K562 (cell line): ENCODE data around the gene PPARGC1A. TPM values are rescaled to one million over a fixed set of nuclear protein-coding genes. Genes with fewer than 3 reads are reported as not detected.

Source experiments
- ATAC-seq: fragments of 200-7000 bp; cut with Tn5 transposase; 3 replicates; pipeline ENCODE4 v1.9.1; 2020; ENCODE audit warnings: moderate library complexity
- BruUV-seq: library from RNA; stranded (reverse); fragments of 400-500 nt; replicated peaks from 2 replicates; lab custom pipeline; 2021; lab: Mats Ljungman, UMichigan
- CTCF ChIA-PET: fragments of 300-600 bp; formaldehyde crosslinking; extraction: SDS; loops from one replicate; lab custom pipeline; 2021; ENCODE audit warnings: low intra/inter-chr PET ratio; lab: Yijun Ruan, JAX
- POLR2A ChIA-PET: fragments of 300-600, 350-650 bp; sonication (Branson Sonifier 250); formaldehyde crosslinking; extraction: SDS; loops from one replicate; lab custom pipeline; 2021; ENCODE audit warnings: antibody characterized with exemption, inconsistent platforms; lab: Yijun Ruan, JAX
- DNase-seq, 4 experiments: peaks; one replicate each; pipeline versions ENCODE4 v3.0.0 to v3.0.0-alpha.2; 2011 to 2018; ENCODE audit warnings: low spot score in 3 of 4, mixed read lengths in 3 of 4; ENCODE audit errors: extremely low read depth in 1 of 4
- FAIRE-seq: peaks from 2 replicates; lab custom pipeline; 2011; peaks lifted over from hg19 to GRCh38; lab: Jason Lieb, UNC
- H2AFZ ChIP-seq: 2 replicates; pipeline ENCODE4 v1.6.0; 2011; ENCODE audit warnings: low read depth, low read length, control low read depth, inconsistent platforms
- H3K27ac ChIP-seq: fragments of 200-600 bp; 3 replicates; pipeline ENCODE4 v1.8.0; 2011; ENCODE audit warnings: low read depth, mild to moderate bottlenecking, control low read depth, inconsistent platforms, low read length, moderate library complexity, mixed read lengths; ENCODE audit errors: extremely low read depth
- H3K27me3 ChIP-seq, 2 experiments: fragments of 300-600 bp in 1 of 2; 2 replicates in 1 of 2; 3 replicates in 1 of 2; pipeline versions ENCODE4 v1.6.0 to v1.8.0; 2011; ENCODE audit warnings: inconsistent platforms in 2 of 2, low read length in 2 of 2, mild to moderate bottlenecking in 1 of 2, mixed read lengths in 1 of 2, moderate library complexity in 1 of 2; ENCODE audit not compliant: control insufficient read depth in 2 of 2, insufficient read depth in 2 of 2
- H3K36me3 ChIP-seq: fragments of 300-600 bp; 3 replicates; pipeline ENCODE4 v1.8.0; 2011; ENCODE audit warnings: mild to moderate bottlenecking, low read length, inconsistent platforms; ENCODE audit not compliant: control insufficient read depth, insufficient read depth
- H3K4me1 ChIP-seq, 2 experiments: fragments of 200-600 bp in 1 of 2; replicated peaks in 1 of 2; 2 replicates in 1 of 2; 3 replicates in 1 of 2; pipeline versions ENCODE4 v1.5.1 to v1.8.0; 2011; ENCODE audit warnings: inconsistent platforms in 2 of 2, low read length in 2 of 2, mild to moderate bottlenecking in 1 of 2, mixed read lengths in 1 of 2, moderate library complexity in 1 of 2; ENCODE audit not compliant: control insufficient read depth in 2 of 2, insufficient read depth in 2 of 2
- H3K4me2 ChIP-seq: 2 replicates; pipeline ENCODE4 v1.6.1; 2011; ENCODE audit warnings: low read length, control low read depth, inconsistent platforms, mixed read lengths; ENCODE audit not compliant: insufficient read depth
- H3K4me3 ChIP-seq: fragments of 200-600 bp; sonication (generic), shearing (Covaris generic); 2 replicates; pipeline ENCODE4 v1.5.1; 2016; ENCODE audit warnings: control low read depth, inconsistent platforms
- H3K79me2 ChIP-seq: fragments of 200-600 bp; 3 replicates; pipeline ENCODE4 v1.8.0; 2011; ENCODE audit warnings: low read length, inconsistent platforms; ENCODE audit not compliant: control insufficient read depth, insufficient read depth
- H3K9ac ChIP-seq, 2 experiments: 2 replicates each; pipeline versions ENCODE4 v1.6.0 to v1.6.1; 2011; ENCODE audit warnings: low read depth in 2 of 2, low read length in 2 of 2, control low read depth in 1 of 2, inconsistent platforms in 1 of 2, mild to moderate bottlenecking in 1 of 2, mixed read lengths in 1 of 2; ENCODE audit not compliant: insufficient read depth in 1 of 2
- H3K9me1 ChIP-seq: one replicate; pipeline ENCODE4 v1.6.0; 2011; ENCODE audit warnings: inconsistent platforms, mild to moderate bottlenecking, low read length, moderate library complexity; ENCODE audit not compliant: control insufficient read depth, insufficient read depth
- H3K9me3 ChIP-seq: replicated peaks from 2 replicates; pipeline ENCODE4 v1.5.1; 2011; ENCODE audit warnings: low read depth, low read length, inconsistent platforms; ENCODE audit not compliant: control insufficient read depth, insufficient read depth
- H4K20me1 ChIP-seq: replicated peaks from 2 replicates; pipeline ENCODE4 v1.6.1; 2011; ENCODE audit warnings: low read length, inconsistent platforms, mixed read lengths; ENCODE audit not compliant: control insufficient read depth, insufficient read depth
- ARID2 ChIP-seq: fragments of 450-650 bp; IDR thresholded peaks from 2 replicates; pipeline ENCODE4 v1.6.1; 2017; ENCODE audit warnings: antibody characterized with exemption, mild to moderate bottlenecking
- ATF3 ChIP-seq, 2 experiments: fragments of 450-650 bp in 1 of 2; sonication (generic) in 1 of 2; formaldehyde crosslinking in 1 of 2; IDR thresholded peaks in 1 of 2; conservative IDR thresholded peaks in 1 of 2; 2 replicates each; pipeline versions ENCODE4 v1.6.1 to v1.8.1; 2016 to 2023; ENCODE audit warnings: mild to moderate bottlenecking in 2 of 2, moderate library complexity in 2 of 2, inconsistent platforms in 1 of 2, missing genetic modification reagents in 1 of 2
- CBX2 ChIP-seq: fragments of 200-600 bp; sonication (generic); IDR thresholded peaks from one replicate; pipeline ENCODE4 v1.6.1; 2012; ENCODE audit warnings: mild to moderate bottlenecking, low read length, inconsistent platforms; ENCODE audit not compliant: insufficient read depth, poor library complexity, severe bottlenecking
- ESRRB ChIP-seq: fragments of 250-450 bp; sonication (Bioruptor Pico); IDR thresholded peaks from 2 replicates; pipeline ENCODE4 v1.5.0; 2020; ENCODE audit warnings: mild to moderate bottlenecking, moderate library complexity, borderline replicate concordance
- FOXO4 ChIP-seq: fragments of 450-650 bp; formaldehyde crosslinking; IDR thresholded peaks from 2 replicates; pipeline ENCODE4 v1.4.0; 2020; ENCODE audit warnings: mild to moderate bottlenecking, moderate library complexity
- PHB2 ChIP-seq: fragments of 450-650 bp; IDR thresholded peaks from 2 replicates; pipeline ENCODE4 v1.6.1; 2017; ENCODE audit warnings: low read depth
- PRPF4 ChIP-seq: fragments of 200-400 bp; formaldehyde crosslinking; IDR thresholded peaks from one replicate; pipeline ENCODE4 v1.6.1; 2017; ENCODE audit warnings: low read length, low read depth, mild to moderate bottlenecking; ENCODE audit not compliant: insufficient read depth, poor library complexity, severe bottlenecking
- SMAD4 ChIP-seq: fragments of 250-450 bp; sonication (Bioruptor Pico); conservative IDR thresholded peaks from 2 replicates; pipeline ENCODE4 v1.8.0; 2021; ENCODE audit warnings: inconsistent platforms, mild to moderate bottlenecking, moderate library complexity
- TCF7 ChIP-seq: sonication (generic); IDR thresholded peaks from 2 replicates; pipeline ENCODE4 v1.6.1; 2016; ENCODE audit warnings: antibody characterized with exemption, borderline replicate concordance
- TRIM25 ChIP-seq: fragments of 450-650 bp; IDR thresholded peaks from 2 replicates; pipeline ENCODE4 v1.7.0; 2016; ENCODE audit warnings: borderline replicate concordance
- ZNF3 ChIP-seq: fragments of 250-450 bp; sonication (Bioruptor Pico); IDR thresholded peaks from 2 replicates; pipeline ENCODE4 v1.5.0; 2021; ENCODE audit warnings: mild to moderate bottlenecking, moderate library complexity
- ZNF778 ChIP-seq: fragments of 450-650 bp; formaldehyde crosslinking; IDR thresholded peaks from 2 replicates; pipeline ENCODE4 v1.4.0; 2020; ENCODE audit warnings: mild to moderate bottlenecking, moderate library complexity
- WGBS: fragments of 100-300 bp; shearing (Covaris generic); methylation state at CpG from one replicate; pipeline ENCODE4 v1.1.6; 2016; ENCODE audit warnings: low coverage, mixed read lengths; ENCODE audit not compliant: insufficient coverage; ENCODE audit errors: missing lambda C conversion rate; 5-methylcytosine and 5-hydroxymethylcytosine counted together
- in situ Hi-C: fragments of 300-500 bp; cut with MboI; formaldehyde crosslinking; loops from 4 replicates; pipeline ENCODE4 v1.15.0; 2018; ENCODE audit warnings: inconsistent platforms, mixed read lengths
- intact Hi-C: fragments of 100-400 bp; cut with micrococcal nuclease; formaldehyde crosslinking; loops from 2 replicates; pipeline ENCODE4 v1.14.2; 2022
- polyA plus RNA-seq, 8 experiments: library from polyadenylated mRNA; depleted of rRNA in 4 of 8; stranded (reverse) in 5 of 8; unstranded in 3 of 8; fragments of >200 nt; fragmentation: Nextera tagmentation in 2 of 8; fragmentation: Illumina TruSeq in 1 of 8; extraction: Ambion mirVana in 2 of 8; extraction: Trizol in 1 of 8; gene quantifications; 2 replicates each; pipeline versions ENCODE4 v1.2.1 to v1.2.3, GENCODE V29; 2011 to 2014; ENCODE audit warnings: inconsistent platforms in 1 of 8, missing spikeins in 1 of 8
- total RNA-seq, 7 experiments: library from RNA; depleted of rRNA in 6 of 7; stranded (reverse); fragments of >200 nt in 6 of 7; fragmentation: Illumina TruSeq in 2 of 7; extraction: Trizol in 2 of 7; gene quantifications; 2 replicates each; pipeline versions ENCODE4 v1.2.1 to v1.2.3, GENCODE V29; 2011 to 2021; ENCODE audit warnings: low replicate concordance in 1 of 7
- TF ChIP-seq, protein P1 (sequence below): fragments of 450-650 bp; IDR thresholded peaks from 2 replicates; pipeline ENCODE4 v1.6.1; 2016; ENCODE audit warnings: antibody characterized with exemption
- TF ChIP-seq, protein P2 (sequence below): sonication (generic); formaldehyde crosslinking; IDR thresholded peaks from 2 replicates; pipeline ENCODE4 v1.9.0; 2022; ENCODE audit warnings: mild to moderate bottlenecking, missing genetic modification reagents

Gene PPARGC1A
- total and polyA plus RNA-seq, 9 of the 15 experiments (the other 6 are each of a cell fraction or from before 2014, with no cell fraction given): 0.02 TPM; not detected in 8

DNA sequence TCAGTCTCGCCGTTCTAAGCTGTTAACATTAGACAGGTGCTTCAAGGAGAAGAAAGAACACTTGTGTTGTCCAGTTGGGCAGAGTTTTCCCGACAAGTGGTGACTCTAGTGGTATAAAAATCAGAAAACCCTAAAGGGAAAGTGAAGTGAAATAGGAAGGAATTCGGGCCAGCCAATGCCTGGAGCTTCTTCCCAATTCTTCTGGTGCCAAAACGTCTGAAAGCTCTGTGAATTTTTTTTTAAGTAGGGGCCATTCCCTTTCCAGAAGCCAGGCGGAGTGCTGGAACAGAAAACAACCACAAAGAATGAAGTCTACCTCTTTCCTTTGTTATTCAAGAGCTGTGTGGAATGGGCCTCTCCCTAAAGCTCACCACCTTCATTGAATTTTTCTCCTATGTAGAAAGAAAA, 43.1 kb upstream of the PPARGC1A start:
- Histone ChIP-seq H3K4me3 (no peak overlapping the region), H3K9me3 (no peaks in the 10 kb centered on the region), H3K27ac (no peak overlapping the region), H2AFZ (no peak overlapping the region), H3K4me2 (no peak overlapping the region), H3K9me1 (no peaks in the 10 kb centered on the region), H3K36me3 (no peaks in the 10 kb centered on the region), H3K4me1 (no peaks in the 10 kb centered on the region), H3K27me3 (no peaks in the 10 kb centered on the region), H3K9ac (no peak overlapping the region), H3K79me2 (no peaks in the 10 kb centered on the region), H4K20me1 (no peaks in the 10 kb centered on the region)
- intact Hi-C loops: no loop called here
- TF ChIP-seq ARID2: no peak
- no peak for TF ChIP-seq SMAD4 (CRISPR knock-in tag)
- no peak for TF ChIP-seq FOXO4 (CRISPR knock-in tag)
- TF ChIP-seq, protein P1, sequence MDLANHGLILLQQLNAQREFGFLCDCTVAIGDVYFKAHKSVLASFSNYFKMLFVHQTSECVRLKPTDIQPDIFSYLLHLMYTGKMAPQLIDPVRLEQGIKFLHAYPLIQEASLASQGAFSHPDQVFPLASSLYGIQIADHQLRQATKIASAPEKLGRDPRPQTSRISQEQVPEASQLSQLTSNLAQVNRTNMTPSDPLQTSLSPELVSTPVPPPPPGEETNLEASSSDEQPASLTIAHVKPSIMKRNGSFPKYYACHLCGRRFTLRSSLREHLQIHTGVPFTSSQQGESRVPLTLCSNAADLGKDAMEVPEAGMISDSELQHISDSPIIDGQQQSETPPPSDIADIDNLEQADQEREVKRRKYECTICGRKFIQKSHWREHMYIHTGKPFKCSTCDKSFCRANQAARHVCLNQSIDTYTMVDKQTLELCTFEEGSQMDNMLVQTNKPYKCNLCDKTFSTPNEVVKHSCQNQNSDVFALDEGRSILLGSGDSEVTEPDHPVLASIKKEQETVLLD: no peak
- no peak for TF ChIP-seq PHB2
- TF ChIP-seq, protein P2, sequence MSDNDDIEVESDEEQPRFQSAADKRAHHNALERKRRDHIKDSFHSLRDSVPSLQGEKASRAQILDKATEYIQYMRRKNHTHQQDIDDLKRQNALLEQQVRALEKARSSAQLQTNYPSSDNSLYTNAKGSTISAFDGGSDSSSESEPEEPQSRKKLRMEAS (CRISPR knock-in tag): no peak
- TF ChIP-seq PRPF4: no peak
- TF ChIP-seq ESRRB (CRISPR knock-in tag): no peak
- no peak for TF ChIP-seq CBX2
- TF ChIP-seq ZNF3 (CRISPR knock-in tag): no peak
- TF ChIP-seq ZNF778 (CRISPR knock-in tag): no peak
- no peak for TF ChIP-seq TRIM25
- TF ChIP-seq TCF7: no peak
- no peak for TF ChIP-seq ATF3 (IDR thresholded peaks at IDR 0.05)
- no peak for TF ChIP-seq ATF3 (CRISPR knock-in tag; conservative IDR thresholded peaks at IDR 0.05)
- ChIA-PET CTCF (no interaction called here), POLR2A (no interaction called here)
- no peak for FAIRE-seq
- in situ Hi-C loops: no loop called here
- DNase-seq: no peak
- no TSS peak for BruUV-seq
- ATAC-seq: no peak
- 2% methylated on average over 6 of the region's 6 CpGs for whole genome bisulfite sequencing
